MM.1S (cell line): ENCODE data around the gene SCN4A.

Experiments used
- DNase-seq: peaks from one replicate; pipeline ENCODE4 v3.0.0-alpha.2; 2015
- H2AFZ ChIP-seq: fragments of 300-600 bp; sonication (generic); 2 replicates; pipeline ENCODE4 v1.6.0; 2016; ENCODE audit warnings: antibody characterized with exemption, low read length
- H3F3A ChIP-seq: fragments of 300-600 bp; sonication (generic); 2 replicates; pipeline ENCODE4 v1.6.1; 2016; ENCODE audit warnings: mild to moderate bottlenecking, antibody characterized with exemption, low read length, moderate library complexity, mixed read lengths; ENCODE audit not compliant: insufficient read depth
- H3K27ac ChIP-seq: fragments of 300-600 bp; sonication (generic); 2 replicates; pipeline ENCODE4 v1.5.1; 2016; ENCODE audit warnings: mild to moderate bottlenecking, low read length
- H3K27me3 ChIP-seq: fragments of 300-600 bp; sonication (generic); replicated peaks from 2 replicates; pipeline ENCODE4 v1.6.0; 2016; ENCODE audit warnings: low read length; ENCODE audit not compliant: insufficient read depth
- H3K36me3 ChIP-seq: fragments of 300-600 bp; sonication (generic); replicated peaks from 2 replicates; pipeline ENCODE4 v1.6.1; 2016; ENCODE audit warnings: mild to moderate bottlenecking, low read length, mixed read lengths; ENCODE audit not compliant: insufficient read depth
- H3K4me1 ChIP-seq: fragments of 300-600 bp; sonication (generic); 2 replicates; pipeline ENCODE4 v1.6.1; 2016; ENCODE audit warnings: low read length, mixed read lengths
- H3K4me2 ChIP-seq: fragments of 300-600 bp; sonication (generic); 2 replicates; pipeline ENCODE4 v1.6.0; 2016; ENCODE audit warnings: low read depth, low read length
- H3K4me3 ChIP-seq: fragments of 300-600 bp; sonication (generic); 2 replicates; pipeline ENCODE4 v1.5.1; 2016; ENCODE audit warnings: low read length, mixed read lengths
- H3K79me2 ChIP-seq: fragments of 300-600 bp; sonication (generic); 2 replicates; pipeline ENCODE4 v1.6.1; 2016; ENCODE audit warnings: mixed run types, low read length, mixed read lengths
- H3K9ac ChIP-seq: fragments of 300-600 bp; sonication (generic); 2 replicates; pipeline ENCODE4 v1.6.1; 2016; ENCODE audit warnings: low read length, mixed read lengths
- H3K9me2 ChIP-seq: fragments of 300-600 bp; sonication (generic); replicated peaks from 2 replicates; pipeline ENCODE4 v1.6.1; 2016; ENCODE audit warnings: mild to moderate bottlenecking, low read length, mixed read lengths; ENCODE audit not compliant: insufficient read depth
- H3K9me3 ChIP-seq: fragments of 300-600 bp; sonication (generic); replicated peaks from 2 replicates; pipeline ENCODE4 v1.6.1; 2016; ENCODE audit warnings: mild to moderate bottlenecking, low read length, mixed read lengths; ENCODE audit not compliant: insufficient read depth
- H4K20me1 ChIP-seq: fragments of 300-600 bp; sonication (generic); 2 replicates; pipeline ENCODE4 v1.6.1; 2016; ENCODE audit warnings: mild to moderate bottlenecking, low read length, moderate library complexity, mixed read lengths; ENCODE audit not compliant: insufficient read depth
- EZH2 ChIP-seq: fragments of 300-600 bp; sonication (generic); optimal IDR thresholded peaks from 2 replicates; pipeline ENCODE3; 2017; ENCODE audit warnings: low read depth, mild to moderate bottlenecking, antibody characterized with exemption, low read length, mixed read lengths
- EZH2phosphoT487 ChIP-seq: fragments of 300-600 bp; sonication (generic); IDR thresholded peaks from 2 replicates; pipeline ENCODE4 v1.6.1; 2018; ENCODE audit warnings: antibody characterized with exemption, low read length
- TF ChIP-seq, protein P1 (sequence below): fragments of 300-600 bp; sonication (generic); IDR thresholded peaks from 2 replicates; pipeline ENCODE4 v1.5.1; 2016; ENCODE audit warnings: antibody characterized with exemption, low read length, mixed read lengths

Gene SCN4A

DNA sequence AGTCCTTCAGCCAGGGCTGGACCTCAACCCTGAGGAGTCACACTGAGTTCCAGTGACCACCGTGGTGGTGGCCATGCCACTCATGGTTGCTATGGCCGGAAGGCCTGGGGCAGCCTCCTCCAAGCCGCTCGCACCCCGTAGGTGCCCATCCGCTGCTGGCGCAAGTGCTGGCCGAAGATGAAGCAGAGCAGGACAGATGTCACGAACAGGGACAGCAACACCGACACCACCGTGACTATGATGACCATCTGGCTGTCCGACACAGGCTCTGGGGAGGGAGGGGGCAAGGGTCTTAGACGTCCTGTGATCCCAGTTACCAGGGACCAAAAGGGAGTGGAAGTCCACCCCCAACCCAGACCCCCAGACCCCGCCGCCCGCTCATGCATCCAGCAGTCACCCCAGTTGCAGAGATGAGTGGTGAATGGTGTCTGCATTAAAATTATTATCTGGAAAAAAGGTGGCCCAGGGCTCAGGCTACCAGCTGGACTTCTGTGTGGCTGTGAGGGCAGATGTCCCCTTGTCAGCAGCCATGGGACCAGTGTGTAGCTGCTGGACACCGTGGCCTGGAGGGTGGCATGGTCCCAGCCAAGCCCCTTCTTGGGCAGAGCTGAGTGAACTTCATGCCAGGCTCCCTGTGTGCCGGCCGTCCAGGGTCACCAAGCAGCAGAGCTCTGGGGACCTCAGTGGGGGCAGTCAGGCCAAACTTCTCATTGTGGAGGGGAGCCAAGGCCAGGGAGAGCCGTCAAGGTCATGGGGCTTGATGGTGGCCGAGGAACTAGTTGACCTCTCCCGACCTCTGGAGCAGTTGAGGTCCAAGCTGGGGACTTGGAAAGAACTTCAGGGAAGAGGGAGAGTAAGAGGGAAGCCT, 30.2 kb upstream of the SCN4A start:
- Histone ChIP-seq H3K27ac (no peak overlapping the region), H3K4me1 (no peaks in the 10 kb centered on the region), H3K9me3 (no peaks in the 10 kb centered on the region), H3K27me3 (no peaks in the 10 kb centered on the region), H3K4me3 (no peak overlapping the region), H3K36me3 (no peaks in the 10 kb centered on the region), H3K9me2 (no peaks in the 10 kb centered on the region), H3F3A (no peaks in the 10 kb centered on the region), H3K79me2 (no peaks in the 10 kb centered on the region), H2AFZ (no peak overlapping the region), H3K4me2 (no peak overlapping the region), H4K20me1 (no peaks in the 10 kb centered on the region), H3K9ac (no peak overlapping the region)
- DNase-seq = no peak
- TF ChIP-seq EZH2phosphoT487 = no peak
- TF ChIP-seq EZH2 = no peak
- TF ChIP-seq, protein P1, sequence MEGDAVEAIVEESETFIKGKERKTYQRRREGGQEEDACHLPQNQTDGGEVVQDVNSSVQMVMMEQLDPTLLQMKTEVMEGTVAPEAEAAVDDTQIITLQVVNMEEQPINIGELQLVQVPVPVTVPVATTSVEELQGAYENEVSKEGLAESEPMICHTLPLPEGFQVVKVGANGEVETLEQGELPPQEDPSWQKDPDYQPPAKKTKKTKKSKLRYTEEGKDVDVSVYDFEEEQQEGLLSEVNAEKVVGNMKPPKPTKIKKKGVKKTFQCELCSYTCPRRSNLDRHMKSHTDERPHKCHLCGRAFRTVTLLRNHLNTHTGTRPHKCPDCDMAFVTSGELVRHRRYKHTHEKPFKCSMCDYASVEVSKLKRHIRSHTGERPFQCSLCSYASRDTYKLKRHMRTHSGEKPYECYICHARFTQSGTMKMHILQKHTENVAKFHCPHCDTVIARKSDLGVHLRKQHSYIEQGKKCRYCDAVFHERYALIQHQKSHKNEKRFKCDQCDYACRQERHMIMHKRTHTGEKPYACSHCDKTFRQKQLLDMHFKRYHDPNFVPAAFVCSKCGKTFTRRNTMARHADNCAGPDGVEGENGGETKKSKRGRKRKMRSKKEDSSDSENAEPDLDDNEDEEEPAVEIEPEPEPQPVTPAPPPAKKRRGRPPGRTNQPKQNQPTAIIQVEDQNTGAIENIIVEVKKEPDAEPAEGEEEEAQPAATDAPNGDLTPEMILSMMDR = no peak

DNA sequence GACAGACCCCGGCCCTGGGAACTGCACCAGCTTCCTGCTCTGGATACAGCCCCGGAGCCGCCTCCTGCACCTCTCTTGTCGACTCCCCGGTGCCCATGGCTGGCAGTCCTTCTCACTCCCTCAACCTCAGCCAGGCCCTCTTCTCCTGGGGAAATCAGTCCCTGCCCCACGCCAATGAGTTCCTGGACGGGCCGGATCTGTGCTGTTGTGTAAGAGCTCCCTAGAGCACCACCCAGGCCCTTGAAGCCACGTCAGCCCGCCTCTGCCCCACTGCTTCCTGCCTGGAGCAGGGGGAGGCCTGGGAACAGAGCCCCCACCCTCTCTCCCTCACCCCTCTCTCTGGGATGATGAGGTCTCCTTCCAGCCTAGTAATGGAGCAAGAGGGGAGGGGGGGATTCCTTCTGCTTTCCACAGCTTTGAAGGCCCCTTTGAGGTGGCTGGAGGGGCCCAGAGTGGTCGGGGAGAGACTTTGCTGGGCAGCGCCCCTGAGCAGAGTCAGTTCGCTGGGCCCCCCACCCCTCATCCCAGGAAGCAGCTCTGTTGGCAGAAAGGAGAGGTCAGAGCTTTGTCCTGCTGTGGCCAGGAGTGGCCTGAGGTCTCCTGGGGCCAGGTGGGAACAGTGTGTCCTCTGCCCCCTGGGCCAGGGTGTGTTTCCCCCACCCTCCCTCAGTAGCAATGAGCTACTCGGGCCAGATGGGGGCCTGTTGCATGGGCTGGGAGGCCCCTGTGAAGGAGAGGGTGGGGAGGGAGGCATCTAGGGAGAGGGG, 29.2 kb upstream of the SCN4A start:
- no peaks in the 10 kb centered on the region for H4K20me1 ChIP-seq
- no peaks in the 10 kb centered on the region for H3K36me3 ChIP-seq
- H3K4me3 ChIP-seq = no peak overlapping the region
- no peaks in the 10 kb centered on the region for H3K4me1 ChIP-seq
- DNase-seq = no peak
- no peaks in the 10 kb centered on the region for H3K79me2 ChIP-seq
- TF ChIP-seq EZH2phosphoT487 (no peak), EZH2 (no peak)
- TF ChIP-seq, protein P1 = no peak
- H3K9me3 ChIP-seq = no peaks in the 10 kb centered on the region
- no peaks in the 10 kb centered on the region for H3F3A ChIP-seq
- H3K4me2 ChIP-seq = no peak overlapping the region
- no peak overlapping the region for H3K27ac ChIP-seq
- H2AFZ ChIP-seq = no peak overlapping the region
- no peaks in the 10 kb centered on the region for H3K9me2 ChIP-seq
- no peak overlapping the region for H3K9ac ChIP-seq
- no peaks in the 10 kb centered on the region for H3K27me3 ChIP-seq

DNA sequence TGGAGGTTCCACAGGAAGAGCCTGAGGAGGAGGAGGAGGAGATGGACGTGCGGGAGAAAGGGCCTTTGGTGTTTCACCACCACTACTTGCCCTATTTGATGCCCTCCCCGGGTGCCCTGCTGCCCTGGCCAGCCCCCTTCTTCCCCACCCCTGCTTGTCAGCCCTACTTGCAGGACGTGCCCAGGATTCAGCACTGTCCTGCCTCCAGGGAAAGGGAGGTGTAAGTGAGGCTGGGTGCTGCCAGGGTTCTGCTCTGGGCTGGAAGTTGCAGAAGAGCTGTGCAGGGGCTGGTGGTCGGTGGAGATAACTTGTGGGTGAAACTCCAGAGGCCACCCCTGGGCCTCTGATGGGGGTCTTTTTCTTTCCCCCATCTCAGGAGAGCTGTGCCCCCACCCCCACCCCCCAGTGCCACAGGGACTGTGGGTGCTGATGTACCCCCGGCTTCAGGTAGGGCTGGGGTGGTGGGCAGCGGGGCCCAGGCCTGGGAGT, 28.4 kb upstream of the SCN4A start:
- no peaks in the 10 kb centered on the region for H3K79me2 ChIP-seq
- H3K9me3 ChIP-seq = no peaks in the 10 kb centered on the region
- no peak overlapping the region for H2AFZ ChIP-seq
- no peaks in the 10 kb centered on the region for H3K36me3 ChIP-seq
- H3K27me3 ChIP-seq = no peaks in the 10 kb centered on the region
- no peak overlapping the region for H3K4me3 ChIP-seq
- no peaks in the 10 kb centered on the region for H3F3A ChIP-seq
- no peaks in the 10 kb centered on the region for H3K9me2 ChIP-seq
- H3K4me1 ChIP-seq = no peaks in the 10 kb centered on the region
- no peak overlapping the region for H3K27ac ChIP-seq
- TF ChIP-seq, protein P1 = no peak
- TF ChIP-seq EZH2 (no peak), EZH2phosphoT487 (no peak)
- H3K4me2 ChIP-seq = no peak overlapping the region
- H3K9ac ChIP-seq = no peak overlapping the region
- no peak for DNase-seq
- H4K20me1 ChIP-seq = no peaks in the 10 kb centered on the region
